Left ventricle myocardium inferior (tissue), 1 donor: ENCODE measurements around the gene STX8. TPM values are rescaled to one million over a fixed set of nuclear protein-coding genes. Genes with fewer than 3 reads are reported as not detected.
A peak's percentile ranks its signal among the peaks of the same experiment; 100 is the strongest.

Source experiments
- DNase-seq: peaks from one replicate; pipeline ENCODE4 v3.0.0-alpha.2; 2020
- H3K27ac ChIP-seq: fragments of 200-600 bp; replicated peaks from 2 replicates; pipeline ENCODE4 v1.8.0; 2021
- H3K27me3 ChIP-seq: fragments of 200-600 bp; 2 replicates; pipeline ENCODE4 v1.8.0; 2021; ENCODE audit warnings: low read depth
- H3K36me3 ChIP-seq: fragments of 200-600 bp; 2 replicates; pipeline ENCODE4 v1.8.0; 2021
- H3K4me1 ChIP-seq: fragments of 200-600 bp; 2 replicates; pipeline ENCODE4 v1.8.0; 2021
- H3K4me3 ChIP-seq: fragments of 200-600 bp; 2 replicates; pipeline ENCODE4 v1.8.0; 2021; ENCODE audit warnings: mild to moderate bottlenecking, moderate library complexity
- H3K9me3 ChIP-seq: fragments of 200-600 bp; replicated peaks from 2 replicates; pipeline ENCODE4 v1.8.0; 2021
- CTCF ChIP-seq: fragments of 200-600 bp; IDR thresholded peaks from 2 replicates; pipeline ENCODE4 v1.8.0; 2021; ENCODE audit warnings: antibody characterized with exemption, mild to moderate bottlenecking, borderline replicate concordance
- intact Hi-C: fragments of 100-400 bp; cut with micrococcal nuclease; formaldehyde crosslinking; loops from one replicate; pipeline ENCODE4 v1.11.0; 2022
- total RNA-seq: library from RNA; stranded (reverse); fragmentation: NEBNext Ultra II Directional; extraction: Animal tissue kit (Norgen Biotek cat#: 25700); gene quantifications from one replicate; pipeline ENCODE4 v1.2.1, GENCODE V29; 2021
- donor health status: DM: no; HTN: yes; CAD: no; lungs with severe emphysema.

Gene STX8
- total RNA-seq, 1 donor from 2014 or later = 61.3 TPM

DNA sequence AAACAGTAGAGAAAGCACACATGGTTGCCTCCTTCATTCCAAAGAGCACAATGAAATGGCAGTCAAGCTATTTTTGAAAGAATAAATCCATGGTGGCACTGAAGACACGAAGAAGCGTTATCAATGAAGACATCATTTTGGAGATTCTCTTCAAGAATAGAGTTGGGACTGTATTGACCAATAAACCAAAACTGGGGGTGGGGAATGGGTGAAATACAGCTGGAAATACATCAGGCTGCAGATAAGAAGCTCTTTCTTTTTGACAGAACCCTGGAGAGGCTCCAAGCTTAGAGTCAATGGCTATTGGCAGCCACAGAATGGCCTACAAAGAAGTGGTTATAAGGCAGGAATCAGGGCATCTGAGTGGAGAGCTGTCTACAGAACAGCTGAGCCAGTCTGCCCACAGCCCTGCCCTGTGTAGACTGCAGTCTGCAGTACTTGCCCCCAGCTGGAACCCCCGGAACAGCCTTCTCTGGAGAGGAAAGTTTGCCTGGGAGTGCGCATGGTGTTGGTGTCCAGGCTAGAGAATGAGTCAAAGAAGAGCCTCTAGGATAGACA, 100.4 kb downstream of the STX8 start:
- intact Hi-C loops = no loop called here

GRCh38 chr17:9473711-9474110, 101.9 kb downstream of the STX8 start:
- Histone ChIP-seq H3K27me3 (no peaks in the 10 kb centered on the region), H3K36me3 (no peaks in the 10 kb centered on the region), H3K4me3 (no peak overlapping the region), H3K9me3 (no peaks in the 10 kb centered on the region), H3K27ac (no peak overlapping the region), H3K4me1 (peaks cover 27% of the 10 kb centered on the region)
- no peak for TF ChIP-seq CTCF
- intact Hi-C loops = no loop called here
- DNase-seq = no peak

More for the DNA sequence above, 100.4 kb downstream of the STX8 start:
- Histone ChIP-seq H3K9me3 (no peaks in the 10 kb centered on the region), H3K4me1 (peaks cover 26% of the 10 kb centered on the region), H3K36me3 (no peaks in the 10 kb centered on the region), H3K4me3 (no peak overlapping the region), H3K27me3 (no peaks in the 10 kb centered on the region), H3K27ac (no peak overlapping the region)
- TF ChIP-seq CTCF = no peak
- no peak for DNase-seq

GRCh38 chr17:9472541-9472940, 103.1 kb downstream of the STX8 start:
- DNase-seq = peak; percentile 48

GRCh38 chr17:9472094-9472493, 103.5 kb downstream of the STX8 start:
- H3K36me3 ChIP-seq = no peaks in the 10 kb centered on the region
- no peak for TF ChIP-seq CTCF
- H3K27me3 ChIP-seq = no peaks in the 10 kb centered on the region
- no peaks in the 10 kb centered on the region for H3K9me3 ChIP-seq
- intact Hi-C loops = no loop called here
- peak overlapping the region; percentile 21 for H3K27ac ChIP-seq
- H3K4me3 ChIP-seq = no peak overlapping the region
- peaks cover 33% of the 10 kb centered on the region for H3K4me1 ChIP-seq
- no peak for DNase-seq

More at GRCh38 chr17:9472541-9472940, 103.1 kb downstream of the STX8 start:
- Histone ChIP-seq H3K27ac (peak overlapping the region; percentile 21), H3K36me3 (no peaks in the 10 kb centered on the region), H3K9me3 (no peaks in the 10 kb centered on the region), H3K4me1 (peaks cover 30% of the 10 kb centered on the region), H3K4me3 (no peak overlapping the region), H3K27me3 (no peaks in the 10 kb centered on the region)
- no peak for TF ChIP-seq CTCF
- intact Hi-C loops = no loop called here

- Histone ChIP-seq H3K4me1 (peaks cover 34% of the 10 kb centered on the region), H3K36me3 (no peaks in the 10 kb centered on the region), H3K27me3 (no peaks in the 10 kb centered on the region), H3K27ac (no peak overlapping the region), H3K4me3 (no peak overlapping the region), H3K9me3 (no peaks in the 10 kb centered on the region)
- intact Hi-C loops = no loop called here
- no peak for TF ChIP-seq CTCF
- DNase-seq = no peak
These were observed 105.4 kb downstream of the STX8 start for GRCh38 chr17:9470171-9470570.
